ENCODE measurements around the gene FSD1.
"Not testable (repeated sequence)": the region's sequence is repeated elsewhere in the genome, so short reads cannot be mapped to it uniquely, and the experiment has no call there.

Gene FSD1

DNA sequence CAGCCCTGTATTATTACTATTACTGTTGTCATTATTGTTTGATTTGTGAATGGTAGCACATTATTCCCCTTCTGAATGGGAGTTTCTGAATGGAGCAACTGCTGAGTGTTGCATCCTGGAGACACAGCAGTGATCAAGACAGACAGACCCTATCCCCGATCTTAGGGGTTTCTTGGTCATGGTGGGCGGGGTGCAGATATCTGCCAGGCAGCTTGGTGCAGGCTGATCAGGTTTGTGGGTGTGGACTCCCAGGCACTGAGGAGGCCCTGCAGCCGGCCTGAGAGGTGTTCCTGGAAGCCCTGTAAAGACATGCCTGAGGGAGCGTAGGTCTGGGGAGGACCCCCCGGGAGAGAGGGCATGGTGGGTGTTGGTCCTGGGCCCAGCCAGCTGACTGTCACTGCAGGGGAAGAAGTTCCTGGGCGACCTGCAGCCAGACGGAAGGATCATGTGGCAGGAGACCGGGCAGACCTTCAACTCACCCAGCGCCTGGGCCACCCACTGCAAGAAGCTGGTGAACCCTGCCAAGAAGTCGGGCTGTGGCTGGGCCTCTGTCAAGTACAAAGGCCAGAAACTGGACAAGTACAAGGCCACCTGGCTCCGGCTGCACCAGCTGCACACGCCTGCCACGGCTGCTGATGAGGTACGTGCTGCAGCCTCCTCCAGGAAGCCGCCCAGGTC is 41.1 kb downstream of the FSD1 start:
- DNase-seq (ENCODE audit: low read depth): no peak

- DNase-seq (ENCODE audit: low read depth): no peak
Measured at GRCh38 chr19:4346020-4346383, 41.6 kb downstream of the FSD1 start.

DNA sequence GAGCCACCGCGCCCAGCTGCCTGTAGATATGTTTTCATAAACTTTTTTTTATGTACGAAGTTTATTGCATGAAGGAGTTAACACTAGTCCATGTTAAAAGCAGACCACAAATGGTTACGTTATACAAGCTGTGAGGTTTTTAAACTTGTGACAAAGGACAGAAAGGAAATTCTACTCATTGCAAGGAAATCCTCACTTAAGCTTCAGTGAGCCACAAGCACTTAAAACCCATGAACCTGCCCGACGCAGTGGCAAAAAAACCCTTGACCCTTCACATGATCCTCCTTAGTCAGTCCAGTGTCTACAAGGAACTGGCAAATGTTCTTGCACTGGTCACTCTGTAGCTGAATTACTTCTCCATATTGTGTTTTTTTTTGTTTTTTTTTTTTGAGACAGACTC is 43.1 kb downstream of the FSD1 start:
- DNase-seq (ENCODE audit: low read depth): no peak

DNA sequence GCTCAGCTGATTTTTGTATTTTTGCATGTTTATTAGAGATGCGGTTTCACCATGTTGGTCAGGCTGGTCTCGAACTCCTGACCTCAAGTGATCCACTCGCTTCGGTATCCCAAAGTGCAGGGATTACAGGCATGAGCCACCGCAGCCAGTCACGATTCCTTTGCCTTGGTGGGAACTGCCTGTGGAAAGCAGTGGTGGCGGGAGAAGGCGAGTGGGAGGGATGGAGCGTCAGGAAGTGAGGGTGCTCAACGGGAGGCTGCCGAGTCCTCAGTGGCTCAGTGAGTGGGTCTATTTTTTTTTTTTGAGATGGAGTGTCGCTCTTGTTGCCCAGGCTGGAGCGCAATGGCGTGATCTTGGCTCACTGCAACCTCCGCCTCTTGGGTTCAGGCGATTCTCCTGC is 44.8 kb downstream of the FSD1 start:
- DNase-seq (ENCODE audit: low read depth): not testable (repeated sequence)

GRCh38 chr19:4350111-4350510 is 45.7 kb downstream of the FSD1 start:
- no peak for DNase-seq (ENCODE audit: low read depth)

- DNase-seq (ENCODE audit: low read depth): no peak
Measured at GRCh38 chr19:4350726-4351125, 46.3 kb downstream of the FSD1 start.

- peak; percentile 40 for DNase-seq (ENCODE audit: low read depth)
Measured at GRCh38 chr19:4352701-4353121, 48.3 kb downstream of the FSD1 start.

GRCh38 chr19:4354282-4354681 is 49.9 kb downstream of the FSD1 start:
- DNase-seq (ENCODE audit: low read depth): no peak

- no peak for DNase-seq (ENCODE audit: low read depth)
Measured at GRCh38 chr19:4354897-4355296, 50.5 kb downstream of the FSD1 start.

DNA sequence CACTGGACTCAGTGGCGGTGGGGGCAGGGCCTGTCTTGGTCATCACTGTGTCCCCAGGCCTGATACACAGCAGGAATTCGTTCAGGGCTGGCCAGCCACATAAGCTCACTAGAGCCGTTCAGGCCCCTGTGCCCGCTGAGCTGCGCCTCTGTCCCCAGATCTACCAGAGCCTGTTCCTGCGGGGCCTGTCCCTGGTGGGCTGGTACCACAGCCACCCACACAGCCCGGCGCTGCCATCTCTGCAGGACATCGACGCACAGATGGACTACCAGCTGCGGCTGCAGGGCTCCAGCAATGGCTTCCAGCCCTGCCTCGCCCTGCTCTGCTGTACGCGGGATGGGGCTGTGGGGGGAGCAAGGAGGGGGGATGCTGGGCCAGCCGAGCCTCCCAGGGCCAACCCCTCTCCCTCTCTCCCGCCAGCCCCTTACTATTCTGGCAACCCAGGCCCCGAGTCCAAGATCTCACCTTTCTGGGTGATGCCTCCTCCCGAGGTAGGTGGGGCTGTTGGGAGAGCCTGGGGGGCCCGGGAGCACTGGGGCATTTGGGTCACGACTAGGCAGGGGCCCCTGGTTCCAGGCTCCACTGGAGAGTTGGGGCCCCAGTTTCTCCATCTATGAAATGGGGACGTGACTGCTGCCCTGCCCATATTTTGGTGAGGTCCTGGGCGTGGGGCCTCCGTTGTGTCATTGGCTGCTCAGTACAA is 52.8 kb downstream of the FSD1 start:
- DNase-seq (ENCODE audit: low read depth): no peak

DNA sequence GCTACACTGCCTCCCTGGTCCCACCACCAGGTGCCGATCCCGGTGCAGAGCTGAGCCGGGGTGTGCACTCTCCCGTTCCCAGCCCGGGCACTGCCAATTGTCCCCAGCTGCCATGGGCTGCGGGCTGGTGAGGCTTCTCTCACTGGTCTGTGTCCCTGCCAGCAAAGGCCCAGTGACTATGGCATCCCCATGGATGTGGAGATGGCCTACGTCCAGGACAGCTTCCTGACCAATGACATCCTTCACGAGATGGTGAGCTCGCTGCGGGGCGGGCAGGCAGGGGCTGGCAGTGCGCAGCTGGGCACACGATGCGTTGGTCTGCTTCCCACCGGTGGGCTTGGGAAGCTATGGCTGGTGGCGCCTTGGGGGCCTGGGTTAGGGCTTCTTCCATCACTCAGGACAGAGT is 53.5 kb downstream of the FSD1 start:
- DNase-seq (ENCODE audit: low read depth): no peak

DNA sequence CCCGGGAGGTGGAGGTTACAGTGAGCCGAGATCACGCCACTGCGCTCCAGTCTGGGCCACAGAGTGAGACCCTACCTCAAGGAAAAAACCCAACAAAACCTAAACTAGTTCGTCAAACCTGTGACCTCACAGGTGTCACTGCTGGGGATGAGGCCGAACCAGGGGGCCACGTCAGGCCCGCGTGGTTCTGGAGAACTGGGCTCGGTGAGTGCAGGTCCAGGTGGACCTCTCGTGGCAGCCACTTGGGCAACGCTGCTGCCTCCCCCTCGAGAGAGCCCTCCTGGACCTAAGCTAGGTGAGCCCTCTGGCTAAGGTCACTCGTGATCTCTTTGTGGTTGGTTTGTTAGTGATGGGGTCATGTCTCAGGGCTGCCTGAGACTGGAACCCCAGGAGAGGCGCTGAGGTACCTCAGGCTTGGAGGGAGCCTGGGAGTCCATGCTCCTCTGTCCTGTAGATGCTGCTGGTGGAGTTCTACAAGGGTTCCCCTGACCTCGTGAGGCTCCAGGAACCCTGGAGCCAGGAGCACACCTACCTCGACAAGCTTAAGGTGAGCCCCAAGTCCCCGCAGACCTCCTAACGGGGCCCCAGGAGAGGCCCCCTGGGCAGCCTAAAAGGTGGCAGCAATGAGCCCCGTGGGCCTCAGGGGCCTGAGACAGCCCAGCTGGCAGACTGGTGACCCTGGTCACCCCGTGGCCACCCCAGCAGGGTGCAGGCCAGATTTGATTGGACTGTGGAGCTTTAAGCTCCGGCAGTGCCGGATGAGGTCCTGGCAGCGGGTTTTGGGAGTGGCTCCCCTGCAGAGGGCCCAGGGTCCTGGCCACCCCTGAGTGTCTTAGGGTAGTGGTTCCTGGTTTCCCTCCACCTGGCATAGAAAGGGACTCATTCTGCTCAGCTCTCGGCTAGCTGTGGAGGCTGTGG is 54.6 kb downstream of the FSD1 start:
- DNase-seq (ENCODE audit: low read depth): no peak

- DNase-seq (ENCODE audit: low read depth): no peak
Measured at GRCh38 chr19:4359627-4360000, 55.2 kb downstream of the FSD1 start.

DNA sequence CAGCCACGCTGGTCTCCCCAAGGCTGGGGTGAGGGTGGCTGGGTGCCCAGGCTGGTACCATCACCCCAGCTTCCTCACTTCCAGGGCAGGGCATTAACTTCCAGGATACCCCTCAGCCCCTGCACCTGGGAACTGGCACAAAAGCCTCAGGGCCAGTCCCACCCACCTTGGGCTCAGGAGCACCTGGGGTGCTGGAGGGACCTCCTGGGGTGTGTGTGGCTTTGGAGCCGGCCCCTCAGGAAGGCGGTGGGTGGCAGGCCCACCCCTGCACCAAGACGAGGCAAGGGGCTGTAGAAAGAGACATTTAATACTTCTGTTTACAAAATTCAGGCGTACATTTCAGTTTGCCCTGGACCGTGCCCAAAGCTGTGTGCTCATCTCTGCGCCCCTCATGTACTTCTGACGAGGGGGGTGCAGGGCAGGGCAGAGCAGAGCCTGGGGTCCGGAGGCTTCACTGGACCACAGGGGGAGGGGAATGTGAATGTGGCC is 55.7 kb downstream of the FSD1 start:
- no peak for DNase-seq (ENCODE audit: low read depth)

DNA sequence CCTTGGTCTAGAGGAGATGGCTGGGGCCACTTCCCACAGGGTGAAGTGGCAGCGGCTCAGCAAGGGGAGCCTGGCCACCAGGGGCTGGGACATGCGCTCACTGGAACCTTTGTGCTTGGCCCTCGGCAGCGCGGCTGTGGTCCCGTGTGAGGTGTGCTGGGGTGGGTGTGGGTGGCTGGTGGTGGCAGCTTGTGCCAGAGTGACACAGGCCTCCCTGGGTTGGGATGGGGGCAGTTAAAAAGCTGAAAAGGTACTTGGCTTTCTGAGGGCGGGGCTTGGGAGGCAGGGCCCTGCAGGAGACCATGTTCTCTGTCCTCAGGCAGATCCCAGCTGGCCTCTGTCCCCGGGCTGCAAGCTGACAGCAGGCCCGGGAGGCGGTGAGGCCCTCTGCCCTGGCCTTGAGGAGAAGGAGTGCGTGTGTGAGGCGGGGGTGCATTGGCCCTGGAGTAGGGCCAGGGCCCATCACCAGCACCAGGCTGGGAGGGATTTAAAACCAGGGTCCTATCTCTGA is 56.3 kb downstream of the FSD1 start:
- DNase-seq (ENCODE audit: low read depth): no peak

DNA sequence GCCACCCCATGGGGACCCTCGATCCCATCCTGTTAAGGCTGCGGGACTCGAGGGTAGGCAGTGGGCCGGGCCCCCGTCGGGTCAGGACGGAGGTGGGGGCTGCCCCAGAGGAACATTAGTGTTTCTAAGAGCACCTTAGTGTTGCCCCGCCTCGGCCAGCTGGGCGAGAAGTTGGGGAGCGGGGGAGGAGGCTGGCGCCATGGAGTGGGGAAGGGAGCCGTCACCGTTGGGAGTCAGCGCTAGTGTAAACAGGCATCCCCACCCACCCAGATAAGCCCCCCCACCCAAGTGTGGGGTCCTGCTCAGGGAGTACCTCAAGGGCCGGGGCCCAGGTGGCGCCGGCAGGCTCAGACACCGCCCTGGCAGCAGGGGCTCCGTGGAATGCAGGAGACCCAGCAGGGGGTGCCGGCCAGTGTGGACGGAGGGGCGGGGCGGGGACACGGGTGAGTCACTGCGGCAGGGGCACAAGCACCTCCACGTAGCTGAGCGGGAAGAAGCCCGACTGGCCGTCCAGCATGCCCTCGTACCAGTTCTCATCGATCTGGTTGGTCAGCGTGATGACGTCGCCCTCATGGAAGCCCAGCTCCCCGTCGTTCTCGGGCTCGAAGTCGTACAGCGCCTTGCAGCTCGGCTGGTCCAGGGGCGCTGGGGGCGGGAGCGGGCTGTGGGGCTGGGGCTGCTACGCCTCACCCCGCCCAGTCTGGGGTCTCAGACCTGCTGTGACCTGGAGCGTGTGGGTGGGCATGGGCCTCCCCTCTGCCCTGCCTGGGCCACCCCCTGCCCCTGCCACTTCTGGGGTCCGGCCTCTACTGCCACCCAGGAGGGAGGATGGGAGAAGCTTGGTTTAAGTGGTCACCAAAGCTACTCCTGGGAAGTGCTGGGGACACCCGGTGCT is 57.0 kb downstream of the FSD1 start:
- no peak for DNase-seq (ENCODE audit: low read depth)

- DNase-seq (ENCODE audit: low read depth): no peak
Measured at GRCh38 chr19:4362101-4362828, 57.9 kb downstream of the FSD1 start.

DNA sequence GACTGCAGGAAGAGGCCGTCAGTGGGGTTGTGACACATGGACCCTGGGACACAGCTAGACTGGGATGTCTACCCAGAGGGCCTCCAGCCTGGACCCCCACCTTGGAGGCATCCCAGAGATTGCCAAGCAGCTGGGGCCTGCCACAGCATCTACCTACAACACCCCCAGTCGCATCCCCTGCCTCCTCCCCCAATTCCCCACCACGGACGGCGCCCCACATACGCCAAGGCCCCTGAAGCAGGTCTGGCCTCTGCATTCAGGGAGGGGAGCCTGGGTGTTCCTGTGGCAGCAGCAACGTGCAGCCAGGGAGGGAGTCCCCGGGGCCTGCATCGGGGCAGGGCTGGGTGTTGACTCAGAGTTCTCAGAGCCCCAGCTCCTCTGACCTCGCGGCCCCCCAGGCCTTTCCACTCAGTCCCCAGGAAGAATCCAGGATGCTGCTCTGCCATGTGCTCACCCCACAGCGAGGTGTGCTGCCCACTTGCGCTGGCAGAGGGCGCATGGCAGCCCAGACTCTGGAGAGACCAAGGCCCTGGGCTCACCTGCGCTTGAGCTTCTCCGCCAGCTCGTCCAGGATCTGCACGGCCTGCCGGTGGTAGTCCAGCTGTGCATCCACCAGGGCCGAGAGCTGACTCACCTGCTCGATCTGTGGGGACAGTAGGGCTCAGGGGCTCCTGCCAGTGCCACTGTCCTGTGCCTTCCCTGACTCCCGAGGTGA is 58.6 kb downstream of the FSD1 start:
- DNase-seq (ENCODE audit: low read depth): no peak

GRCh38 chr19:4363571-4364304 is 59.3 kb downstream of the FSD1 start:
- DNase-seq (ENCODE audit: low read depth): no peak

All from stimulated activated CD8-positive, alpha-beta memory T cell treated with anti-CD3 and anti-CD28 coated beads, Interleukin-4, amount 100 ng/mL, for 24 hours (primary cell).